HT1080 (cell line): ENCODE measurements around the gene PLEKHN1. TPM values are rescaled to one million over a fixed set of nuclear protein-coding genes. Genes with fewer than 3 reads are reported as not detected.
A peak's percentile ranks its signal among the peaks of the same experiment; 100 is the strongest.

Experiments
- DNase-seq: peaks from one replicate; pipeline ENCODE4 v3.0.0-alpha.2; 2015; ENCODE audit warnings: low read depth
- polyA plus RNA-seq, 2 experiments: library from polyadenylated mRNA; depleted of rRNA; stranded (reverse); fragments of >200 nt; gene quantifications; 2 replicates each; pipeline ENCODE4 v1.2.3, GENCODE V29; 2015
- total RNA-seq: library from RNA; depleted of rRNA; stranded (reverse); fragments of >200 nt; shearing (Covaris generic); gene quantifications from 2 replicates; pipeline ENCODE4 v1.2.3, GENCODE V29; 2014; rRNA removed

PLEKHN1 gene, protein sequence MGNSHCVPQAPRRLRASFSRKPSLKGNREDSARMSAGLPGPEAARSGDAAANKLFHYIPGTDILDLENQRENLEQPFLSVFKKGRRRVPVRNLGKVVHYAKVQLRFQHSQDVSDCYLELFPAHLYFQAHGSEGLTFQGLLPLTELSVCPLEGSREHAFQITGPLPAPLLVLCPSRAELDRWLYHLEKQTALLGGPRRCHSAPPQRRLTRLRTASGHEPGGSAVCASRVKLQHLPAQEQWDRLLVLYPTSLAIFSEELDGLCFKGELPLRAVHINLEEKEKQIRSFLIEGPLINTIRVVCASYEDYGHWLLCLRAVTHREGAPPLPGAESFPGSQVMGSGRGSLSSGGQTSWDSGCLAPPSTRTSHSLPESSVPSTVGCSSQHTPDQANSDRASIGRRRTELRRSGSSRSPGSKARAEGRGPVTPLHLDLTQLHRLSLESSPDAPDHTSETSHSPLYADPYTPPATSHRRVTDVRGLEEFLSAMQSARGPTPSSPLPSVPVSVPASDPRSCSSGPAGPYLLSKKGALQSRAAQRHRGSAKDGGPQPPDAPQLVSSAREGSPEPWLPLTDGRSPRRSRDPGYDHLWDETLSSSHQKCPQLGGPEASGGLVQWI
- 2.5 and 3.3 TPM in 2 replicates for total RNA-seq
- polyA plus RNA-seq (2015; cell fraction: cytosol; rRNA removed) = 5.1 and 5.9 TPM in 2 replicates
- 23.1 and 26.8 TPM in 2 replicates for polyA plus RNA-seq (2015; cell fraction: nucleus; rRNA removed)

DNA sequence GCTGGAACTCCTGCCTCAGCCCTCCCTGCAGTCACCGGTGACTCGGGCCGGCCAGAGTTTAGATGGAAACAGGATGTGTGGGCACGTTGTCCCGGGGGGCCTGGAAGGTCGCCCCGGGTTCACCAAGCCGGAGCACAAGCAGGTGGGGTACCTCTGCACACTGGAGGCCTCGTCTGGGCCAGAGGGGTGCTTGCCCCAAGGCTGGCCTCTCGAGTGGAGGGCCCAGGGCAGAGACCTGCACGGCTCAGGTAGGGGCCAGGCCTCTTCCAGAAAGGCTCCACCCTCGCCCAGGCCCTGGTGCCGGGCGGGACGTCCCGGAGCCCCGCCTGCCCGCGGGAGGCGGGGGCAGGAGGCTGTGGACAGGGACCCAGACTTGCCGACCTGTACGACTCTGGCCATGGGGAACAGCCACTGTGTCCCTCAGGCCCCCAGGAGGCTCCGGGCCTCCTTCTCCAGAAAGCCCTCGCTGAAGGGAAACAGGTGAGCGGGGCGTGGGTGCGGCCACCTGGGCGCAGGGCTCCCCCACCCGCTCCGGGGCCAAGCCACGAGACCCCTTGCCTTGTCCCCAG lies at the start of gene PLEKHN1:
PLEKHN1 (plus strand) TSS at position 348 of the 569 bp plus-strand sequence; CDS start at position 398, 50 bp downstream.
- peak; percentile 68 for DNase-seq

DNA sequence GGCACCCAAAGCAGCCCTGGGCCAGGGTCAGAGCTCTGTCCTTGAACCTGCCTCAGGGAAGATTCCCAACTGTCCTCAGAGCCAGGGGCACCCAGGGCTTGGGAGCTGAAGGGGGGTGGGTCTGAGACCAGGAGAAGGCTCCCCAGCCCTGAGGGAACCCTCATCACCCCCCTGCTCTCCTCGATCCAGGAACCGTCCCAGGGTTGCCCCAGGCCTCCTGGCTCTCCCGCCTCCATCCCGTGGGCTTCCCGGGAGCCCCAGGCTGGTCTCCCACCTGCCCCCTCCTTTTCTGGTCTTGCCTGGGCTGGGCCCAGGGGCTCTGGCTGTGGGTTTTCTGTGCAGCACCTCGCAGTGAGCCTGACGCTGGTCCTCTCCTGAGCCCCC lies 49.2 kb upstream of the PLEKHN1 start:
- no peak for DNase-seq

DNA sequence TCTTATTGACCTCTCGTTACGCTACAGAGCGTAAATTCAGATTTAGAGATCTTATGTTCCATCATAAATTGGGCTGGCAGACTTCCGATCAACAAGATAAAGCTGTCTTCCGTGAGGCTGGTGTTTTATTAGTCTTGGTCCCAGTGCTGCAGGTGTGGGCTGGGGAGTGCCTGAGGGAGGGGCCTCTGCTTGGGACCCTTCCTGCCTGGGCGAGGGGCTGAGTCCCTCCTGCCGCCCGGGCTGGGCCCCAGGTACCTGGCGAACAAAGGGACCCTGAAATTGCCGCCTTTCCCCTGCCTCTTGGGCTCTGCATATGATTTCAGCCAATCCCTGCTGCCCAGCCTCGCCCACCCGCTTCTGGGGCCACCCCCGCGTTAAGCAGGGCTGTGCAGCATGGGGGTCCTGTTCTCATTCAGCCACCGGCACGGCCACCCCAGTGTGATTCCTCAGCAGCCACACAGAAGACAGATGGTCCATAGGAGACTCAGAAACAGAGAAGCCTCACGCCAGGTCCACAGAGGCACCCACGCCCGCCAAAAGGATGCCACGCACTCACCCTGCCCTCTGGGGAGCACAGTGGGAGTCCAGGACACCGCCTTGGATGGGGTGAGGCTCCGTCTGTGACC lies 48.7 kb upstream of the PLEKHN1 start:
- DNase-seq = no peak

DNA sequence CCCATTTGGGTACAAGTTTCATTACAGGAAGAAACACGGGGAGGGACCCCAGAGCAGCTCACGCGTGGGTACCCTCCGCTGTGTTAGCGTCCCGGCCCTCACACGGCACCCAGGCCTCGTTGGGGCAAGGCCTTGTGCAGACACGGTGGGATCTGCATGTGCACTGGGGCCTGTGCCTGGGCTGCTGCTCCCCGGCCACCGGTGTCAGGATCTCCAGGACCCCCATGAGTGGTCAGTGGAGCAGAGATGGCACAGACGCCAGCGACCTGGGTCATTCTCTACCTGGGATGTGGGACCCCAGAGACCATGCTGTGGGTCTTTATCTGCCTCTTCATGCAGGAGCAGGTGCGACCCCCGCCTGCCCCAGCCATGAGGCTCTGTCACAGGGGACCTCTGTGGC lies 47.9 kb upstream of the PLEKHN1 start:
- DNase-seq = no peak

DNA sequence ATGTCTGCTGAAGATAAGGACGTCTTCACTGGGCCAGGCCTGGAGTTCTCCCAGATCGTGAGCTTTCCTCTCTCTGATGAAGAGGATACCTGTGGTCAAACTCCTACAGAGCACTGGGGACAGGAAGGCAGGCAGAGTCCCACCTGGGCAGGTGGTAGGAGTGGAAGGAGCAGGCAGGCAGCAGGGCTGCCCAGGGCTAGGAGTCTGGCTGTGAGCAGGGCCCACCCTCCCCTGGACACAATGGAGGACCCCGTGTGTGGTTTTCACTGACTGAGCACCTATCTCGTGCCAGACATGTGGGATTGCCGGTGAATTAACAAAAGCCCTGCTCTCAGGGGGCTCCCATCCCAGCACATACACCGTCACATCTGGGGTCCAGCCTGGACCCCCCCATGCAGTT lies 47.4 kb upstream of the PLEKHN1 start:
- DNase-seq = no peak

DNA sequence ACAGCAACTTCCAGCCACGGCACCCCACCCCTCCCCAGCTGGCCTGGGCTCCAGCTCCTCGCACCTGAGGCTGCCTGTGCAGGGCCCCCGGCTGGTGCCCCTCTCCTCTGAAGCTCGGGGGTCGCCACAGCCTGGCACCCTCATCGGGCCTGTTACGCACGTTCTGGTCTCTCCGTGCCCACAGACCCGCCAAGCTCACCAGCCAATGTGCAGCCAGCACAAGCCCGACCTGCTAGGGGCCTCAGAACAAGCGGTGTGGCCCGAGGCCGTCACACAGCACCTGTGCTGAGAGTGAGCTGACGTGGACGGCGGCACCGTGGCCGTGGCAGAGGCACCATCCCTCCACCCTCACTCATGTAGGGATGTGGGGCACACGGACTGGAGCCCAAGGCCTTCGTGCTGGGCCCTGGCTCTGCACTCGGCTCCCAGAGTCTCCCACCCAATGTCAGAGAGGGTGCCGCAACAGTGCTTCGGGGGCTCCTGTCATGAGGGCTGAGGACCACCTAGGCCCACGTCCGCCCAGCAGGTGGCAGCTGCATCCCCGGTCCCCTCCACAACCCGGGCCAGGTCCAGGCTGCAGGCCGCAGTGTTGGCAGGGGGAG lies 46.9 kb upstream of the PLEKHN1 start:
- no peak for DNase-seq

DNA sequence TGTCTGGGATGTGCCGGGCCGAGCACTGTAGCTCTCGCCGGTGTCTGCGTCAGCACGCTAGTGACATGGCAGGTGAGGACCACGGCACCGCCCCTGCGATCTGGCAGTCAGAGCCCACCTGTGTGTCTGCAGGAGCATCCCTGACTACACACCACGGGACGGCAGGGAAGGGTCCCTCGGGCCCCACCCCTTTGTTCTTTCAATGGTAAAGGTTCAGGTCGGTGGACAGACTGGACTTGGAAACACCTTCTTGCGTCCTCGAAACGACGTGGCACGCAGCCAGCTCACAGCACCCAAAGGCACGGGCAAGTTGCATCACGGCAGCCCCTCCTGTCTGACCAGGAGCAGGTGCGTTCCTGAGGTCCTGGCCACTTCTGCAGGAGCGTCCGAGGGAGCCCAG lies 46.3 kb upstream of the PLEKHN1 start:
- no peak for DNase-seq

DNA sequence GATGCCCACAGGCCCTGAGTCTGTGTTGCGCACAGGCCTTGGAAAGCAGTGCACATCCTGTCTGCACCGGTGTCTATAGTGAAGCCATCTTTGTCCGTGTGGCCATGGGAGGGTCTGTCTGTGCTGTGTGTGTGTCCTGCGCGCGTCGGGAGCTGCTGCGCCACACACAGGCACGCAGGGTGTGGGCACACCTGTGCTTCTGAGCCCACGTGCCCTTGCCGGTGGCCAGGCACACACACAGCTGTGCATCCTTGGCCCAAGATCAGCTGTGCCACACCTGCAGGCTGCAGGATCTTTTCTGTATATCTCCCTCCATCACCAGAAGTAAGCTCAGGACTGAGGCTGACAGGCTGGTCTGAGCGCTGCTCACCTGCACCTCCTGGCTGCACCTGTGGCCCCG lies 45.8 kb upstream of the PLEKHN1 start:
- no peak for DNase-seq

DNA sequence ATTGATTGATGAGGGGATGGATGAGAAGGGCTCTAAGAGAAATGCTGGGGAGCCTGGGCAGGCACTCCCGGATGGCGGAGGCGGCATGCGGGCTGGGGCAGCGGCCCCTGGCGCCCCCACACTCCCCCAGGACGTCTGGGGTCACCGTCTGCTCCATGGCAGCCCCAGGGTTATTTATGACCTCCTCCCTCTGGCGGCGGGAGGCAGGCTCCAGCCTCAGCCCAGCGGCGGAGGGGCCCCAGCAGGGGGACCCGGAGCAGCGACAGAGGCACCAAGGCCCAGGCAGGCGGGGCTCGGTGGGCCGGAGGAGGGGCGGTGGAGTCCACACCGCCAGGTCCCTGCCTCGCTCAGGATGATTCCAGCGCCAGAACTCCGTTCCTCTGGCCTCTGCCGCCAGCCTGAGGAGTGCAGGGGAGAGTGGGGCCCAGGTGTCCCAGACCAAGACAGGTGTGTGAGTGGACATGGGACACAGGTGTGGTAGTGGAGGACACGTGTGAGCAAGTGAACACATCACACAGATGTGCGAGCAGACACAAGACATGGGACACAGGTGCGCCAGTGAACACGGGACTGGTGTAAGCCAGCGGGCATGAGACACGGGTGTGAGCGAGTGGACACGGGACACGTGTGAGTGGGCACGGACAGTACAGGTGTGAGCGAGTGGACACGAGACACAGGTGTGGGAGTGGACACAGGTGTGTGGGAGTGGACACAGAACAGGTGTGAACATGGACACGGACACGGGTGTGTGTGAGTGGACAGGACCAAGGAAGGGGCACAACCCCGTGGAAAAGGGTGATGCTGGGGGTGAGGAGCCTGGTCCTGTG lies 45.1 kb upstream of the PLEKHN1 start:
- peak; percentile 65 for DNase-seq

DNA sequence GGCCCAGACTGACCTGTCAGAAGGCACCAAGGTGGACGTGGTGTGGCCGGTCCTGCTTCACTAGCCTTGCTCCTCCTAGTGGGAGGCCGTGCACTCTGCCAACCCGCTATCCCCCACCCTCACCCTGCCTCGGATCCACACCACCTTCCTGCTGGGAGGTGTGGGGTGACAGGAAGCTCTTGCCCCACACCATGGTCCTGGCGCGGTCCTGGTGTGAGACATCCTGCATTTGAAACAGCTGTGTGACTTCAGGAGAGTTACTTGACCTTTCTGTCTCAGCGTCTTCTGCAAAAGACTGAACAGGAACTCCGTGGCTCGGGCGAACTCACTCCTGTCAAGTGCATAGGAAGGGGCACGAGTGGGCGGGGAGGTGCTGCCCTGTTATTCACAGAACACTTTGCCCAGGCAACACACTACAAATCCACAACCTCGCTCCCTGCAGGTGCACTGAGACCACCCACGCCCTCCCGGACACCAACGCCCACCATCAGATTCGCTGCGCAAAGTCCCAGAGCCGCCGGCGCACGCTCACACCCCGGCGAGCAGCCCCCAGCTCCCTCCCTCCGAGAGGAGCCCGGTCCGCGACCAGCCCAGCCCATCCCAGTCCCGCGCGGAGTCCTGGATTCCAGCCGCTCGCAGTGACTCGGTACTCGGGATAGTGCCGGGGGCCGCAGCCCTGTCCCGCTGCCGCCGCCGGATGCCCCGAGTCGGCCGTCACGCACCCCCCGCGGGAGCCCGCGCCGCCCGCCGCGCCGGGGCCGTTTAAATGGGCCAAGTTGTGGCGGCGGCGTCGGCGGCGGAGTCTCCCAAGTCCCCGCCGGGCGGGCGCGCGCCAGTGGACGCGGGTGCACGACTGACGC lies 42.9 kb upstream of the PLEKHN1 start, which contains the start of gene SAMD11:
SAMD11 (plus strand) TSS at position 793 of the 860 bp plus-strand sequence. CDS start 509 bp downstream, outside the sequence.
- DNase-seq = peak; percentile 58

DNA sequence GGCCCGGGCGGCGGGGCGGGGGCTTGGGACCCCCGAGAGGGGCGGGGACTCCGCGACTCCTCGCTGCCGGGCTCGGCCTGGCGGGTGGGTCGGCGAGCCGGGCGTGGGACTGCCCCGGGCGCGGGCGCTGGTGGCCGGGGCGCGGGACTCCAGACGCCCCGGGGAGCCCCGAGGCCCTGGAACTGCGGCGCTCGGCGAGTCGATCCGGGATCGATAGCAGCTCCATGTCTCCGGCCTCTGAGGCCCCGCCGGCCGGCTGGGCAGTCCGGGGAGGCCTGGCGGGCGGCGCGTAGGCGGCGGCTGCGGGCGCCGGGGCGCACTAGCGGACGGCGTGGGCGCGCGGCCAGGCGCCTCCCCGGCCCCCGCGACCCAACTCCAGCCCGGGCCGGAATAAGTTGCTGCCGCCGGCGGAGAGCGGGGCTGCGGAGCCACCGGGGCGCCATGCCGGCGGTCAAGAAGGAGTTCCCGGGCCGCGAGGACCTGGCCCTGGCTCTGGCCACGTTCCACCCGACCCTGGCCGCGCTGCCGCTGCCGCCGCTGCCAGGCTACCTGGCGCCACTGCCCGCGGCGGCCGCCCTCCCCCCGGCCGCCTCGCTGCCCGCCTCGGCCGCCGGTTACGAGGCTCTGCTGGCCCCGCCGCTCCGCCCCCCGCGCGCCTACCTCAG lies 42.2 kb upstream of the PLEKHN1 start:
- no peak for DNase-seq

DNA sequence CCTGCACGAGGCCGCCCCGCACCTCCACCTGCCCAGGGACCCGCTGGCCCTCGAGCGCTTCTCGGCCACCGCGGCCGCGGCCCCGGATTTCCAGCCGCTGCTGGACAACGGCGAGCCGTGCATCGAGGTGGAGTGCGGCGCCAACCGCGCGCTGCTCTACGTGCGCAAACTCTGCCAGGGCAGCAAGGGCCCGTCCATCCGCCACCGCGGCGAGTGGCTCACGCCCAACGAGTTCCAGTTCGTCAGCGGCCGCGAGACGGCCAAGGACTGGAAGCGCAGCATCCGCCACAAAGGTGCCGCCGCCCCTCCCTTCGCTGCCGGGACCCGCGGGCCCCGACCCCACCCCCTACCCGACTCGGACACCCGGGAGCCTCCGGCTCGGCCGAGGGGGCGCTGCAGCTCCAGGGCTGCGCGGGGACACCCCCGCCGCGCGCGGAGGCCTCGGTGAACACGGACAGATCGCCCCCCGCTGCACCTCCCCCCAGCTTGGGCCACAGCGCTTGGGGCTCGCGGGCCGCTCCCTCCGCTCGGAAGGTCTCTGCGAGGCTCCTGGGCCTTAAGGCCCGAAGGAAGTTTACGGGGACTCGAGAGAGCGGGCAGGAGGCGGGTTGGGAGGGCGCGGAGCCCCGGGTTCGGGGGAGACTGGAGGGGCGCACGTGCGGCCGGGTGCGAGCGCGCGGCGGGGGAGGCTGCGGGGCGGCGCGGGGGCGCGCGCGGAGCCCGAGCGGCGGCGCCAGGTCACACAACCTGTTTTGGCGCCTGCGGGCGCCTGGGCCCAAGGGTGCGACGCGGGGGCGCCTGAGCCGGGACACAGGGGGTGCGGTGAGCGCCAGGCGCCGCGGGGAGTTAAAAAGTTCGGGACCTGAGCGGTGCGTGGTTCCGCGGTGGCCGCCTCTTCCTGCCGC lies 41.4 kb upstream of the PLEKHN1 start:
- DNase-seq = no peak

DNA sequence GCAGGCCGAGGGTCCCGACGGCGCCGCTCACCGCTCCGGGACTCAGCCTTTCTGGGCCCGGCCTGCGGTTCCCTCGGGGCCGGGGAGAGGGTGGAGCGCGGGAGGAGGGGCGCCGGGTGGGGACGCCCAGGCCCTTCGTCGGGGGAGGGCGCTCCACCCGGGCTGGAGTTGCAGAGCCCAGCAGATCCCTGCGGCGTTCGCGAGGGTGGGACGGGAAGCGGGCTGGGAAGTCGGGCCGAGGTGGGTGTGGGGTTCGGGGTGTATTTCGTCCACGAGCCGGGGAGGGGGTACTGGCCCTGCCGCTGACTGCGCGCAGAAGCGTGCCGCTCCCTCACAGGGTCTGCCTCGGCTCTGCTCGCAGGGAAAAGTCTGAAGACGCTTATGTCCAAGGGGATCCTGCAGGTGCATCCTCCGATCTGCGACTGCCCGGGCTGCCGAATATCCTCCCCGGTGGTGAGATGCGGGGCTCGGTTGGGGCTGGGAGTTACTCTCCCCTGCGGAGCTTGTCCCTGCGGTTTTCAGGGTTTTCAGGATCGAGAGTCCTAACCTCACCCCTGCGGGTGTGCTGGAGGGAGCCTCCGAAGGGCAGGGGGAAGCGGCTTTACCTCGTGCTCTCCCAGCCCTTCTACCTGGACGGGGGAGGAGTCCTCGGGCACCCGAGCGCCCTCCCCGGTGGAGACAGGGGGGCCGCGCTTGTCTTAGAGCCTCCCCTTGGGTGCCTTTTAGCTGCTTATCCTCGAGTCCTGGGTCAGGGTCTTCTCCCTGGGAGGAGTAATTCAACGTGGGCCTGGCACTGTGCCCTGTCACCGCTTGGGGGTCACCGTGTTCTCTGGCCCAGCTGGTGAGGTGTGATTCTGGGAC lies 40.5 kb upstream of the PLEKHN1 start:
- no peak for DNase-seq

DNA sequence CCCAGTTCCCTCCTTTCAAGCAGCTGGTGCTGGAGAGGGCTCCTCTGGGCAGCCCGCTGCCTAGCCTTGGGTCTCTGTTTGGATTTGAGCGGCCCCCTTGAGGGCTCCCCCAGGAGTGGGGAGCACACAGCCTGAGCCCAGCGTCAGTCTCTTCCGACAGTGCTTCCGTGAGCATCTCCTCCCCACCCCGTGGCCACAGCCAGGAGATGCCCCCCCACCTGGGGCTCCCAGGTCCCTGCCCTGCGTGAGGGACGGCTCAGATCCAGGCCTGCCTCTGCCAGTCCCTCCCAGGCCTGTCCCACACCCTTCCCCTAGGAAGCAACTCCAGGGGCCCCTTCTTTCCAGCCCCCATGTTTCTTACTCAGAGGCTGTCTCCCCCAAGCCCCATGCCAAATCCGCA lies 39.0 kb upstream of the PLEKHN1 start:
- no peak for DNase-seq

DNA sequence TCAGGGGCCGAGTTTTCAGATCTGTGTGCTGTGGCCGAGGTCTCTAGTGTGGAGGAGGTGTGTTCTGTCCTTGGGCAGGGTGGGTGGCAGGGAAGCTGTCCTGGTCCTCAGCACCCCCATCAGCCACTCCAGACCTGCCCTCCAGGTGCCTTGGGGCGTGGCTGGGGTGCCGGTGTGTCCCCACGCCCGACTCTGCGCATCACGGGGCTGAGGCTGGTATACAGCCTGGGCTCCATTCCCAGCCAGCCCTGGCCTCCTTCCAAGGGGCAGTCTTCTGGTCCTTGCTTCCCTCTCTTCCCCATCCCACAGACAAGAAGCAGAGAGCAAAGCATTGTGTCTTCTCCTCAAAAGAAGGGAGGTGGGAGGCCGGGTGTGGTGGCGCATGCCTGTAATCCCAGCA lies 38.5 kb upstream of the PLEKHN1 start:
- no peak for DNase-seq

DNA sequence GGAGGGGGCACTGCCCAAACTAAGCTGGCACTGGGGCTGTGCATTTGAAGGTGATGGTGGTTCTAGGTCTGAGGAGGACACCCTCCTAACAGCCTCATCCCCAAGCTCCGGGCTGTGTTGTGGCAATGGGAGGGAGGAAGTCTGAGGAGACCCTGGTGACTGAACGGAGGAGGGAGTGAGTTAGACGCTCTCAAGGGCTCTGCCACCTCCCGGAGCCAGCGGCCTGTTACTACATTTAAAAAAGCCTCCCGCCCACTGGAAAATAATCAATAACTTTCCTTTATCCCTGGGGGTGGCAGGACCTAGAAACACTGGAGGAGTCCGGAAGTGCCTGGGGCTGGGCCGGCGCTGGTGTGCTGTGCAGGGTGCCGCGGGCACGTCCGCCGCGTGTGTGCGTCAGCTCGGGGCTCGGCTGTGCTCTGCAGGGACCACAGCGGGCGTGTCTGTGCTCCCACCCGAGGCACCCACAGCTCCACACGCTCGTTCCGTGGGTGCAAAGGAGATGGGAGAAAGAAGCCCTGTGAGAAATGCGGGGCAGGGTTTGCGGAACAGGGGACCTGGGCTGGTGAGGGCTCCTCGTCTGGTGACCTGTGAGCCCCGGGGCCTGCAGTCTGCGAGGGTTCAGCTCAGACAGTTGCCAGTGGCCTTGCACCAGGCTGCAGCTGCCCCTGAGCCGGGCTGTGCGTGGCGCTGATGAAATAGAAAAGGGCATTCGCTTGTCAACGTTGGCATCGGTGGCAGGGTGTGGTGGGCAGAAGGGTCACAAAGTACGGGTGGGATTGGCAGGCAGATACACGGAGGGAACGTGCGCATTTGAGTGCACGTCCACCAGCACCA lies 37.2 kb upstream of the PLEKHN1 start:
- no peak for DNase-seq
